Hindlimb muscle (tissue), 1 donor: Measurements from ENCODE around the gene MSANTD7. TPM values are rescaled to one million over a fixed set of nuclear protein-coding genes. Genes with fewer than 3 reads are reported as not detected.
"Not testable (repeated sequence)": the region's sequence is repeated elsewhere in the genome, so short reads cannot be mapped to it uniquely, and the experiment has no call there.

ENCODE experiments used
- DNase-seq: peaks from one replicate; pipeline ENCODE4 v3.0.0-alpha.2; 2013
- polyA plus RNA-seq: library from polyadenylated mRNA; unstranded; fragments of 120-200 nt; gene quantifications from one replicate; pipeline ENCODE4 v1.2.1, GENCODE V29; 2013; ENCODE audit not compliant: insufficient read length

MSANTD7 gene
- polyA plus RNA-seq, 1 donor: 9.0 TPM

DNA sequence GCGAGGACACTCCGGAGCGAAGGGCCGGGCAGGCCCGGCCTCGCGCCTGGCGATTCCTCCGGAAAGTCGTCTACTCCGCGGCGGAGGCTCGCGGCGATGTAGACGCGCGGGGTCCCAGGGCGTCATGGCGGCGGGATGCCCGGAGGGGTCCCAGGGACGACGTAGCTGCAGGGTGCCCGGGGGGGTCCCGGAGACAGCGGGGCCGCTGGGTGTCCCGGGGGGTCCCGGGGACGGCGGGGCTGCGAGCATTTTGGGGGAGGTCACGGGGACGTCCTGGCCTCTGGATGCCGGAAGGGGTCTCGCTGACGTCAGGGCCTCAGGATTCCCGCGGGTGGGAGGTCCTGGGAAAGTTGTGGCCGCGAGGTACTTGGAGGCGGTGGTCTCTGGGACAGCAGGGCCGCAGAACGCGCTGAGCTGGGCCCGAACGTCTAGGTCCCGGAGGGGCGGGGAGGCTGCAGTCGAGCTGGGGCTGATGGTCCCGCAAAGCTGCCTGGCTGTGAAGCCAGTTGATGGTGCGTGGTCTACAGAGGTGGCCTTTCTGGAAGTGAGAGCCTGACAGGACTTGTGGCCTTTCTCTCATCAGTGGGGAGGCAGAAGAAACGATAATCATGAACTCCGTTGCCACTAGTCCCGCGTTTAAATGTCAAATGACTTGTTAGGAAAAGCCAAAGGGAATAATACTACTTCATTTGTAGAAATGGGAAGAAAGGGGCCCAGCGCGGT is 637 bp downstream of the MSANTD7 start:
- DNase-seq: peak; percentile 38

DNA sequence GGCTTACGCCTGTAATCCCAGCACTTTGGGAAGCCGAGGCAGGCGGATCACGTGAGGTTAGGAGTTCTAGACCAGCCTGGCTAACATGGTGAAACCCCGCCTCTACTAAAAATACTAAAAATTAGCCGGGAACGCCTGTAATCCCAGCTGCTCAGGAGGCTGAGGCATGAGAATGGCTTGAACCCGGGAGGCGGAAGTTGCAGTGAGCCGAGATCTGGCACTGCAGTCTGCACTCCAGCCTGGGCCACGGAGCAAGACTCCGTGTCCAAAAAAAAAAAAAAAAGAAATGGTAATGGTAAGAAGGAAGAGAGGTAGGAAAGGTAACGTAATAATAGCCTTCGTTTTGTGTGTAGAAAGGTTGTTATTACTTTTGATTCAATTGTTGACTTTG is 1.2 kb downstream of the MSANTD7 start:
- DNase-seq: no peak

DNA sequence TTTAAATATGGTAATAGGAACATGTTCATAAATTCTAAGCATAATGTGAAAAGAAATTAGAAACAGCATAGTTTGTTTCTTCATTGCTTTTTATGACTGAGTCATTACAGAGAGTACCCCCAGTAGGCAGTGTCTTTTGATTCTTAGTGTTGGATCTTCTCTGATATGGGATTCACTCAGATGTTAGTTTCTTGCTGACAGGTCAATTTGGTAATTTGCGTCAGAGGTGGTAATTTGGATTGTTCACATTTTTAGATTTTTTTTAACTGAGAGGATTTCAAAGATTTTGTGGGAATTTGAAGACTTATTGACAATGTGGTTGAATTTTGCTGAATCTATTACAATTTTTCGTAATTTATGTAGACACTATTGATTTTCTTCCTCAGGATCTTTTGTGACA is 2.1 kb downstream of the MSANTD7 start:
- no peak for DNase-seq

DNA sequence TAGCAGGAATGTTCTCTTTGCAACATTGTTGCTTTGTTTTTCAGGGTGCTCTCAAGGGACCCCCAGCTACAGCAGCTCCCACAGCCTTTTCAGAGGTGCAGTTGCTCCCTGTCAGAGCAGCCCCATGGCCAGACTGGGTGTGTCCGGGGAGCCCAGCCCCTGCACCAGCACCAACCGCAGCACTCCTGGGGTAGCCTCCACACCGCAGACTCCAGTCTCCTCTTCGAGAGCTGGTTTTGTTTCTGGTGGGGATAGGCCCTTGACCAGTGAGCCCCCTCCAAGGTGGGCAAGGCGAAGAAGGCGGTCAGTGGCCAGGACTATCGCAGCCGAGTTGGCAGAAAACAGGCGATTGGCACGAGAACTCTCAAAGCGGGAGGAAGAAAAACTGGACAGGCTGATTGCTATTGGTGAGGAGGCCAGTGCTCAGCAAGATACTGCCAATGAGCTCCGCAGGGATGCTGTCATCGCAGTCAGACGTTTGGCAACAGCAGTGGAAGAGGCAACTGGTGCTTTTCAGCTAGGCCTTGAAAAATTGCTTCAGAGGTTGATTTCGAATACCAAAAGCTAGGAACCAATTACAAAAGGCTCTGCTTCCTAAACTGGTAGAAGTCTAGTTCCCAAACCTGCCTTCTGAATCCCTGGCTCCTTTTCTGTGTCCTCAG is 5.4 kb downstream of the MSANTD7 start:
- no peak for DNase-seq

DNA sequence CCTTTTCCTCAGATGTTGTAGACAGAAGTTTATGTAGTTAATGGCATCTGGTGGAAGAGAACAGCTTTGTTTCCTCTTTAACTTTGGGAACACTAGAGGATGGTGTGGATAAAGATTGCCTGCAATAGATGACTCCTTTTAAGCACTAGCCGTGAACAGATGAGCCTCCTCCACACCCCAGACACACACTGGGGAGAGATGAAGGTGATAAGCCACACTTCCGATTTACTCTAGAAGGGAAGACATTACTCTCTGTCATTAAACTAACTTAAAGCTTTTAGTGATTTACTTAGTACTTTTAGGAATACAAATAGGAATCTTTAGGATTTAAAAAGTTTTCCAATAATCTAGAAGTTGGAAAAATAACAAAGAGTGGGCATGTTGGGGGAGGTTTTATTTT is 6.8 kb downstream of the MSANTD7 start:
- DNase-seq: no peak

DNA sequence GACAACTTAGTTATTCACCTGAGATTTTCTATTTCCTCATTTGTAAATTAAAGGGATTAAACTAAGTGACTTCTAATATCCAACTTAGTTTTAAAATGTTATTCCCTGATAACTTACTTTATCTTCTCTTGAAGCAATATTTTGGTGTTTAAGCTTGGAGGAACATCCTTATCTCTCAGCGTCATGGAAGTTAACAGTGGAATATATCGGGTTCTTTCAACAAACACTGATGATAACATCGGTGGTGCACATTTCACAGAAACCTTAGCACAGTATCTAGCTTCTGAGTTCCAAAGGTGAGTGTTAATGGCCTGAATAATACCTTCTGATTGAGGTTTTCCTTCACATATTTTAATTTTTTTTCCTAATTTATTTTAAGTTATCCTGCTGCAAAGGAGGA is 14.1 kb downstream of the MSANTD7 start:
- DNase-seq: no peak

DNA sequence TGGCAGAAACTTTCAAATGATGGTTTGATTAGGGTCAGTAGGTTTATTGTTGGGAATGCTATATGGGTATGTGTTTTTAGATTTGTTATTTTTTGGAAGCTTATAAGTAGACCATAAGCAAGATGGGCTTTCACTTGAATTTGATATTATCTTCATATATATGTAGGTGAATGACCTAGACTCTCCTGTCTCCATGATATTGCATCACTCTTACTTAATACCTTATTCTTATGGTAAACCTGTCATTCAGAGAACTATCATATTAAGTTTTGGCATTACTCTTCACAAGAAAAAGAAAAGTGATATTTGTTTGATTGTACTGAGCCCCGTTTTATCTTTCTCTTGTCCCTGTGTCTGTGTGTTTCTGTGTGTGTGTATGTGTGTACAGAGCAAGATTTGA is 17.3 kb downstream of the MSANTD7 start:
- no peak for DNase-seq

DNA sequence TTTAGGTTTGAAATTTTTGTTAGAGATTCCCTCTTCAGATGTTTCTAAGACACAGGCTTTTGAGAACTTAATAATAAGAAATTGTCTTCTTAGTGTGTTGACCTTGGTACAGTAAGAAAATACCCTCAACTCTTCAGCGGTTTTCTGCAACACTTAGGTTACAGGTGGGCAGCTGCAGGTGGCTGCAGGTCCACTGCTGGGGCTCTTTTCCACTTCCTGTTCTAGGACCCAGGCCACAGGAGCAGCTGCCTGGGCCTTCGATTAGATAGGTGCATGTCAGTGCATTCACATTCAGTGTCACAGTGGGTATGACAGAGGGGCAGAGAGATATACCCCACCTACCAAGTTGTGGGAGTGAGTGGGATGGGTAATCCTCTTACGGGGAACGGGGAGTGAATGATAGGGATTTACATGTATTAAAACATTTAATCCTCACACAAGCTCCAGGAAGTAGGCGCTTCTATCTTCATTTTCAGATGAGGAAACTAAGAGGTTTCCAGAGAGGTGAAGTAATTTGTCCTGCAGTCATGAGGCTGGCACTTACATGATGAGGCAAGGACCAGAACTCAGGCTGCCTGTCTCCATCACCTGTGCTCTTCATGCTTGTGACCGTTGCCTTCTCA is 20.3 kb downstream of the MSANTD7 start:
- no peak for DNase-seq

DNA sequence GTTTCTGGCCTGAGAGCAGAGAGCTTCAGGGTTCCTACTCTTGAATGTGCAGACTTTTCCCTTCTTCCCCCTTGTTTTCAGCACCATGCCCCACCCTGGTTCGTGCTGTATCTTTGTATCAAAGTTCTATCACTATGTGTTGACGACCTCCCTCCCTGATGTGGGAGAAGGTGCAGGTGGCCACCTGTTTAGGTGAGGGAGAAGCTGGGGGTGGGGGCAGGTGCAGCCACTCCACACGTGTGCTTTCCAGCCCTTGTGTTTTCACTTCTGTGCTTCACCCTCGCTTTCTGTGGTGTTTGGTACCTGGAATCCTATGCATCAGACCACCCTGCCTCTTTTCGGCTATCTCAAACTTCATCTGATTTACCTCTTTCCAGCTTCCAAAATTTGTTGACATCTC is 20.9 kb downstream of the MSANTD7 start:
- no peak for DNase-seq

DNA sequence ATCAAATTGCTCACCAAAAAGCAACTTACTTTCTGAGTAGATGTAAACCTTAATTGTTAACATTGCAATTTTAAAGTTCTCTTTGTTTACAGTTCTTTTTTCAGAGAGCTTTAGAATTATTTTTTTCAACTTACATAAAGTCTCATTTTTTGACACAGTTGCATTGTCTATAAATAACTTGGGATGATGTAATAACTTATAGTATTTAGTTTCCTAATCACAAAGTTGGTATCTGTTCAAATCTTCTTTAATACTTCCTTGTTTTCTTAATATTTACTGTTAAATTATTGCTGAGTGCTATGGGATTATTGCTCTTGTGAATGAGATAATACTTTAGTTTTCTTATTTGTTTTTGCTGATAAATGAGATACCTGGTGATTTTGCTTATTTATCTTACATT is 21.7 kb downstream of the MSANTD7 start:
- DNase-seq: no peak

DNA sequence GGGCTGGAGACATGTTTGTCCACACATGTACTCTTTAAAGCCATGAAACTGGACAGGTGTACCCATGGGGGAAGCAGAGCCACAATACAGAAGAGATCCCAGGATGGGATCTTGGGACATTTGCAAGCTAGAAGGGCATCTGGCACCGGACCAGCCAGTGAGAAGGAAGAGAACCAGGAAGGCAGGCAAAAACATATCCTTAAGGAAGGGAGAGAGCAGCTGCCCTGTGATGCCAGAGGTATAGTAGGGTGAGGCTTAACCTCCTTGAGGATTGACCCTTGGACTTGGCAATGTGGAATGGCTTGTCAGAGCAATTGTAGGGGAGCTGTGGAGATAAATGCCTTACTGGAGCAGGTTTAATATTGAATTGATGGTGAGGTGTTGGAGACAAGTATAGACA is 22.7 kb downstream of the MSANTD7 start:
- no peak for DNase-seq

DNA sequence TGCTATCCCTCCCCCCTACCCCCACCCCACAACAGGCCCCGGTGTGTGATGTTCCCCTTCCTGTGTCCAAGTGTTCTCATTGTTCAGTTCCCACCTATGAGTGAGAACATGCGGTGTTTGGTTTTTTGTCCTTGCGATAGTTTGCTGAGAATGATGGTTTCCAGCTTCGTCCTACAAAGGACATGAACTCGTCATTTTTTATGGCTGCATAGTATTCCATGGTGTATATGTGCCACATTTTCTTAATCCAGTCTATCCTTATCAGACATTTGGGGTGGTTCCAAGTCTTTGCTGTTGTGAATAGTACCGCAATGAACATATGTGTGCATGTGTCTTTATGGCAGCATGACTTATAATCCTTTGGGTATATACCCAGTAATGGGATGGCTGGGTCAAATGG is 26.4 kb downstream of the MSANTD7 start:
- DNase-seq: not testable (repeated sequence)

DNA sequence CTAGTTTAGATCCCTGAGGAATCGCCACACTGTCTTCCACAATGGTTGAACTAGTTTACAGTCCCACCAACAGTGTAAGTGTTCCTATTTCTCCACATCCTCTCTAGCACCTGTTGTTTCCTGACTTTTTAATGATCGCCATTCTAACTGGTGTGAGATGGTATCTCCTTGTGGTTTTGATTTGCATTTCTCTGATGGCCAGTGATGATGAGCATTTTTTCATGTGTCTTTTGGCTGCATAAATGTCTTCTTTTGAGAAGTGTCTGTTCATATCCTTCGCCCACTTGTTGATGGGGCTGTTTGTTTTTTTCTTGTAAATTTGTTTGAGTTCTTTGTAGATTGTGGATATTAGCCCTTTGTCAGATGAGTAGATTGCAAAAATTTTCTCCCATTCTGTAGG is 26.8 kb downstream of the MSANTD7 start:
- not testable (repeated sequence) for DNase-seq

DNA sequence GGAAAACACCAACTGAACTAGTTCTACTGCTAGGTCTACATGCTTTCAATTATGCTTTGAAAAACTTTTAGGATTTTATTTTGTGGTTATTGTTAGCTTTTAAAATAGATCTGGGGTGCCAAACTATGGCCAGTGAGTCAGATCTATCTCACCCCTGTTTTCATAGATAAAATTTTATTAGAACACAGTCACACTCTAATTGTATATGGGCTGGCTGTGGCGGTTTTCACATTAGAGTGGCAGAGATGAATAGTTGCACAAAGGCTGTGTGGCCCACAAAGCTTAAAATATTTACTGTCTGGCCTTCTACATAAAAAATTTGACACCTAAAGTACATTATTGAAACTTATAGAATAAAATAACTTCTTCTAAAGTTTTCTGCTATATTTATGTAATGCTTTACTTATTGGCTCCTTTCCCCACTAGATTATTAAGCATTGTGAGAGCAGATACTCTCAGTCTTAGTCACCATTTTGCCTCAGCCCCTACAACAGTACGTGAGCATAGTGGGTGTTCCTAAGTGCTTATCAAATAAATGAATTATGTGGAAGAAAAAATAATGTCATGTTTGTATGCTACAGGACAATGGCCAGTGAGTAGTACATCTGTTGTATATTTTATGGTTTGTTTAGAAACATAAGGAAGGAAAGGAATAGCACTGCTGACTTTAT is 35.1 kb downstream of the MSANTD7 start:
- DNase-seq: no peak

DNA sequence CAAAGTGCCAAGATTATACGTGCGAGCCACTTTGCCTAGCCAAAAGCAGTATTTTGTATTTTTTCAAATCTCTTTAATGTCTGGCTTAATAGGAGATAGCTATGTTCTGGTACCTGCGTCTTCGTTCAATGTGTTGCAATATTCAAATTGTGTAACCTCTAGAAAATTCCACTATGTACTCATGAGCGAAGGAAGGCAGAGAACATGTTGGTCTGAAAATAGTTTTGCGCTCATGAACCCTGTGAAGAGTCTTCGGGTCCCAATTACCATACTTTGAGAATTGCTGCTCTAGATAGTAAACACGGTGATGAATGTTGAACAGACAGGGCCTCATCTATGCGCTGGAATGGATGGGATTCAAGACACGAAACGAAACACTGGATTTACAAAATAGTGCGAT is 37.8 kb downstream of the MSANTD7 start:
- no peak for DNase-seq

DNA sequence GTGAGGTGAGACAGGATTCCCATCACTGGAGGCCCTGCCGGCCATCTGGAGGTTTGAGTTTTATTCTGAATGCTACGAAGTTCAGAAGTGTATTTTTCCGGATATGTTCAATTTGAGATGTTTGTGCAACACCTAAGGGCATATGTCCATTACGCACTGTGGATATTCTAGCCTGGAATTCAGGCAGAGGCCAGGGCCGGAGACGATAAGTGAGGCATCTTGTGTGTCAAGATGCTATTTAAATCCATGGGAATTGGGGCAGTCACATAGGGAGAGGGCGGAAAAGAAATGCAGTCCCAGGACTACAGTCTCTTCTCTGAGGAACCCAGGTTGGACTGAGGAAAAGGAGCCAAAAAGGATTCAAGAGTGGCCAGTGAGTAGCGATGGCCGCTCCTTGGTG is 38.7 kb downstream of the MSANTD7 start:
- DNase-seq: no peak

DNA sequence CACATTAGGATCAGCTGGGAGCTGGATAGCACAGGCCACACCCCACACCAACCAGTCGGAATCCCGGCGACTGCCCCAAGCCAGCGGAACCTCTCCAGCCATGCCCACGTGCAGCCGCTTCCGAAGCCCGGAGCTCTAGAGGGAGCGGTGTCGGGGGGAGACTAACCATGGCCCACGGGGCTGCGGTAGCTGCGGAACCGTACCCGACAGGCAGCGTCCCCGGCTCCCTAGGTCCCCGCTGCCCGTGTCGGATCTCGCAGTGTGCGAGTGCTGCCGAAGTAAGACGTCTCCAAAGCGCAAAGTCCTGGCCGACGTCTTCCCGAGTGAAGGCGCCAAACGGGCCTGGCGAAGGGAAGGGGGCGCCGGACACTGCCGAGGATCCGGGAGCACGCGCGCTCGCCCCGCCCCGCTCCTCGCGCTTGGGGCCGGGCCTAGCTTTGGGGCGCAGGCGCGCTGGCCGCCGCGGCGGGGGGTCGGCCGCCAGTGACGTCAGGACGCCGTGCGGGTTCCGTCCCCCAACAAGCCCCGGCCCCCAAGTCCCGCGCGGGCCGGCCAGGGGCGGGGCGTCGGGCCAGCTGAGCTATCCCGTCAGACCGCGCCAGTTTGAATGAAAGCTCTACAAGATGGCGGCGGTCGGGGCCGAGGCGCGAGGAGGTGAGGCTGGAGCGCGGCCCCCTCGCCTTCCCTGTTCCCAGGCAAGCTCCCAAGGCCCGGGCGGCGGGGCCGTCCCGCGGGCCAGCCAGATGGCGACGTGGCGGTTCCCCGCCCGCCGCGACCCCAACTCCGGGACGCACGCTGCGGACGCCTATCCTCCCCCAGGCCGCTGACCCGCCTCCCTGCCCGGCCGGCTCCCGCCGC is 40.4 kb downstream of the MSANTD7 start, which contains the start of gene SUV39H2:
Gene SUV39H2, plus strand, starts transcription at position 601 of the 858 bp plus-strand sequence. Its CDS starts 23 bp downstream, at position 624.
- peak; percentile 99 for DNase-seq

DNA sequence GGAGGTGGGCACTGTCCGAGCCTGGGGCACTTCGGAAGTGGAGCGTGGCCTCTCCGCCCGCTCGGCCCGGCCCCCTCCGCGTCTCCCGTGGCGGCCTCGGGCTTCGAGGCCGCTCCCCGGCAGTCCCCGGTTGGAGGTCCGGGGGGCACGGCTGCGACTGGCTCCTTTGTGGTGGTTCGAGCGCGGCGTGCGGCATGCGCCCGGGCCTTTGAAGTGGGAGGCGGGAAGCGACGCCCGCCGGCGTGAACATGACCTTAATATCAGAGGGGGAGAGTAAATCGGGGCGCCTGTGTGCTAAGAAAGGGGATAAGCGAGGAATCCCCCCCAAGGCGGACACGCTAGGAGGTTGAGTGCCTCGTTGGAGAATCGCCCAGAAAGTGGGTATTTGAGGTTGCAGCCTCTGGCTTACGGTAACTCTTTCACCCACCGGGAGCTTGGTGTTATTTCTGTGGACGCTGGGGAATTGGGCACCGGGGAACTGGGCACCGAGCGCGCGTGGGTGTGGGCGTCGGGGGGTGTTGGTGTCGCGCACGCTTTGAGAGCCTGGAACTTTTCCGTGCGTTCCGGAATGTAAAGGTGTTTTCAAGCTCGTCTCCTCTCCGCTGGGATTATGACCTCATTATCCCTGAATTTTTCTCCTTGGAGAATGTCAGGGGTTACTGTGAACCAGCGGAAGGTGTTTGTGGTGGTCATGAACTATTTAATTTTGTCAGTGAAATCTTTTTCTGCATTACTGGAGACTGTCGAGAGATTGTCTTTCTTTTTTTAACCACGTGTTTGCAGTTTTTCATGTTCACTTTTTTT is 41.2 kb downstream of the MSANTD7 start:
- DNase-seq: peak; percentile 29

DNA sequence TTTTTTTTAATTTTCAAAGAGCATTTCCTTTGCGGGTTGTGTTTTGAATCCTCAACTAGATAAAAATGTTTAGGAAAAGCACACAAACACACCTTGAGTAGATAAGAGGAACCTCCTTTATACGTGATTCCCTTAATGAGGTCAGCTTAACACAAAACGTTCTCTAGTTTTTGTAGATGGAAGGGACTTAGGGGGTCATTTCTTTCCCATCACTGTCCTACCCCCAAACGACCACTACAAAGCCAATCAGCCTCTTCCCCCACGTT is 41.8 kb downstream of the MSANTD7 start:
- DNase-seq: no peak

DNA sequence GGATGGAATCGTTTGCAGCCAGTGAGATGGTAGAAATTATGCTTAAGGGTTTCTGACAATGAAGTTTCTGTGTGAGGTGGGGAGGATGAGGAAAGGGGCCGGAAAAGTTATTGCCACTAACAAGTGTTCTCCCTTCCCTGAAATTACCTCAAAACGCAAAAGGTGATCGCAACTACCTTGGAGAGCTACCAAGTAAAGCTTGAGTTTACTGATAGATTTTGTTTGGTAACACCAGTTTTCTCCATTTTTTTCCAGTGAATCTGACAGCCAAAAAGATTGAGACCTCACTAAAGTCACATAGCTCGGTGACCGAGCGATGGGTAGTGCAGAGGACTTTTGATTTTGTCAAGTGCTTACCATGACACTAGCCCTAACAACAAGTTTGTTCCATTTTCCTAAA is 42.1 kb downstream of the MSANTD7 start:
- no peak for DNase-seq

DNA sequence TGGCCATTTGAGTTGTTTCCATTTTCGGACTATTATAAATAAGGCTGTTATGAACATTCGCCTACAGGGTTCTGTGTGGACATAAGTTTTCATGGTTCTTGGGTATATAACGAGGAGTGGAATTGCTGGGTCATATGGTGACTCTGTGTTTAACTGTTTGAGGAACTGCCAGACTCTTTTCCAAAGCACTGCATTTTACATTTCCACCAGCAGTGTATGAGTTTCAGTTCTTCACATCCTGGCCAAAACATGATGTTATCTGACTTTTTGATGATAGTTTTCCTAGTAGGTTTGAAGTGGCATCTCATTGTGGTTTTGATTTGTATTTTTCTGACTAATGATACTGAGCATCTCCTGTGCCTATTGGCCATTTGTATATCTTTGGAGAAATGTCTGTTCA is 46.0 kb downstream of the MSANTD7 start:
- DNase-seq: no peak
